NCI-H2029 treated with DMSO at 0.1 percent for 48 hours (cell line): ENCODE data around the gene CADM1.

Experiments used
- DNase-seq: peaks from one replicate; lab custom pipeline; 2025; lab: John Stamatoyannopoulos, UW

Gene CADM1

GRCh38 chr11:115446214-115446613, 58.0 kb downstream of the CADM1 start:
- no peak for DNase-seq

GRCh38 chr11:115444542-115444941, 59.7 kb downstream of the CADM1 start:
- DNase-seq, result no peak

- DNase-seq, result no peak
Observed at GRCh38 chr11:115439969-115440540, 64.2 kb downstream of the CADM1 start.

- no peak for DNase-seq
Observed at GRCh38 chr11:115439385-115439784, 64.8 kb downstream of the CADM1 start.

GRCh38 chr11:115437902-115438575, 66.2 kb downstream of the CADM1 start:
- DNase-seq, result no peak

- DNase-seq, result no peak
Observed at GRCh38 chr11:115430345-115430744, 73.9 kb downstream of the CADM1 start.

- no peak for DNase-seq
Observed at GRCh38 chr11:115428306-115428705, 75.9 kb downstream of the CADM1 start.

GRCh38 chr11:115425816-115426215, 78.4 kb downstream of the CADM1 start:
- DNase-seq, result no peak

GRCh38 chr11:115425250-115425649, 79.0 kb downstream of the CADM1 start:
- no peak for DNase-seq

- DNase-seq, result no peak
Observed at GRCh38 chr11:115423728-115424459, 80.3 kb downstream of the CADM1 start.

GRCh38 chr11:115421992-115422689, 82.1 kb downstream of the CADM1 start:
- no peak for DNase-seq

- DNase-seq, result no peak
Observed at GRCh38 chr11:115421352-115421991, 82.7 kb downstream of the CADM1 start.

- no peak for DNase-seq
Observed at GRCh38 chr11:115420505-115420904, 83.7 kb downstream of the CADM1 start.

- no peak for DNase-seq
Observed at GRCh38 chr11:115418626-115419025, 85.6 kb downstream of the CADM1 start.

GRCh38 chr11:115418081-115418480, 86.1 kb downstream of the CADM1 start:
- DNase-seq, result no peak

GRCh38 chr11:115411120-115411519, 93.1 kb downstream of the CADM1 start:
- no peak for DNase-seq

GRCh38 chr11:115409691-115410220, 94.5 kb downstream of the CADM1 start:
- DNase-seq, result peak; percentile 82

- DNase-seq, result no peak
Observed at GRCh38 chr11:115409116-115409670, 95.0 kb downstream of the CADM1 start.

- DNase-seq, result no peak
Observed at GRCh38 chr11:115408036-115408921, 95.9 kb downstream of the CADM1 start.

- DNase-seq, result no peak
Observed at GRCh38 chr11:115407496-115407895, 96.7 kb downstream of the CADM1 start.

GRCh38 chr11:115406404-115406803, 97.8 kb downstream of the CADM1 start:
- DNase-seq, result no peak
